ENCODE results near the gene PCBP2.

- TF ChIP-seq CTCF (IDR thresholded peaks at IDR 0.05) (no peak), MAFK (IDR thresholded peaks at IDR 0.05; ENCODE audit: partially characterized antibody) (no peak), RAD21 (conservative IDR thresholded peaks at IDR 0.05 in 1 of 2, IDR thresholded peaks at IDR 0.05 in 1 of 2) (no peak)
Measured at GRCh38 chr12:53505086-53505485, 53.2 kb downstream of the PCBP2 start.

Measured in A549 (cell line).